ENCODE results near the gene PRKCB.
"Not testable (repeated sequence)": the region's sequence is repeated elsewhere in the genome, so short reads cannot be mapped to it uniquely, and the experiment has no call there.

PRKCB gene

GRCh38 chr16:24198807-24199533 lies 363.2 kb downstream of the PRKCB start:
- no peak for DNase-seq

DNA sequence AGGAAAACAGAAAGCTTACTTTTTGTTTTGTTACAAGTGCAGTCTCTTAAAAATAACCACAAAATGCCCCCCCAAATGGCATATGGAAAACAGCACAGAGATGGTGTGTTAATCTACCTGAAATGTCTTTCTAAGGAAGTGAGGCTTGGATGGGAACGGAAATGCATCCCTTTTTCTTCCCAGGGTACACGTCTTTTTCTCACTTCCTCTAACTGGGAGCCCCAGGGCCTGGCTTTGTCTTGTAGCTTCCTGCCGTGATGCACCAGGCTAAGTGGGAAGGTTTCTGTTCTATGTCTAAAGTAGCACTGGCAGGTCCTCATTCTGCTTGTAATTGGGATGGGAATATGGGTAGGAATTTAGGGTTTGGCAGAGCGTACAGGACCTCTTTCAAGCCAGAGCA lies 367.9 kb downstream of the PRKCB start:
- no peak for DNase-seq

DNA sequence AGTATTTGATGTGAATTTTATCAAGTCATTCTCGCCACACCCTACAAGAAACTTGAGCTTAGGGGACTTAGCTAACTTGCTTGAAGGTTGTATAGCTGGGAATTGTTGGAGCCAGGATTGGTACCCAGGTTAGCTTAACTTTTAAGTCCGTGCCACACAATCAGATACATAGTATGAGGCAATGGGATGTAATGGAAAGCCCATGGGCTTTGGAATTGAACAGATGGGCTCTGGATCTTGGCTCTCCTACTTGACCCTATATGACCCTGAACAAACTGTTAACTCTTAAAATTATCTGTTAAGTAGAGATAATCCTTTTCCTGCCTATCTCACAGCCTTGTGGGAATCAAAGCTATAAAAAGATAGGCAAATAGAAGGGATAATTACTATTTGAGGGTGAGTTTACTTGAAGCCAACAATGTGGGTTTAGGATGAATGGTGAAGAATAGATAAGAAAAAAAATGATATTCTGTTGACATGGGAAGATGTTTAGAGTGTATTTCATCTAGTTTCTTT lies 368.4 kb downstream of the PRKCB start:
- no peak for DNase-seq

- DNase-seq, result no peak
Observed at GRCh38 chr16:24206926-24207325, 371.1 kb downstream of the PRKCB start.

GRCh38 chr16:24208710-24209109 lies 372.9 kb downstream of the PRKCB start:
- DNase-seq, result peak; percentile 39

- DNase-seq, result no peak
Observed at GRCh38 chr16:24214992-24215391, 379.2 kb downstream of the PRKCB start.

DNA sequence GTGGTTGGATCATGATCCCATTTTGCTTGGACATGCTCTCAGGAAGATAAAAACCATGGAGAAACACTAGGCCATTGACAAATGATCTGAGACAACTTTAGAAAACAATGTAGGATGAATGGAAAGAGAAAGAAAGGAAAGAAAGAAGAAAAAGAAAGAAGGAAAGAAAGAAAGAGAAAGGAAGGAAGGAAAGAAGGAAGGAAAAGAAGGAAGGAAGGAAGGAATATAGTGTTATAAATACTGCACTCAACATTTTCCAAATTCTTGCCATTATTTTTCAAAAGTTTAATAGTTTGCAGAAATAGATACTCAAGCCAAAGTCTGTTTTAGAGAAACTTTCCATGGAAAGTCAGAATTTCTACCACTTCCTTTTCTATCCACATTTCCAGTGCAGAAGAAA lies 381.2 kb downstream of the PRKCB start:
- no peak for DNase-seq

DNA sequence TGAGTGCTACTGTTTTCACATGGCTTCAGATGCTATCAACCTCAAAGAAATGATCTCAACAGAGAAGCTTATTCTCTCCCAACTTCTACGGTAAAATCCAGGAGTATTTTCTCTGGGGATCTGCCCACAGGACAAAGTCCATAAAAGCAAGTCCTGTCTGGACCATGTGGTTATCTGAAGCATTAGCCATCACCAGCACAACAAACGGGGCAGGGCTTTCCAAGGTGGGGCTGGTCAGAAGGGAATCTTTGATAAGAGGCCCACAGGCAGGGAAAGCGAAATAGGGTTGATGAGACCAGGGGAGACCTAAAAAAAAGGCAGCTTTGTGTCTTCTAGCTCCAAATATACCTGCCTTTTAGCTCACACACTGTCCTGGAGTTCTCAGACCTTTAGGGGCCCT lies 381.7 kb downstream of the PRKCB start:
- DNase-seq, result no peak

GRCh38 chr16:24218299-24218698 lies 382.5 kb downstream of the PRKCB start:
- no peak for DNase-seq

GRCh38 chr16:24221219-24221618 lies 385.4 kb downstream of the PRKCB start:
- no peak for DNase-seq

GRCh38 chr16:24228514-24228913 lies 392.7 kb downstream of the PRKCB start:
- DNase-seq, result no peak

DNA sequence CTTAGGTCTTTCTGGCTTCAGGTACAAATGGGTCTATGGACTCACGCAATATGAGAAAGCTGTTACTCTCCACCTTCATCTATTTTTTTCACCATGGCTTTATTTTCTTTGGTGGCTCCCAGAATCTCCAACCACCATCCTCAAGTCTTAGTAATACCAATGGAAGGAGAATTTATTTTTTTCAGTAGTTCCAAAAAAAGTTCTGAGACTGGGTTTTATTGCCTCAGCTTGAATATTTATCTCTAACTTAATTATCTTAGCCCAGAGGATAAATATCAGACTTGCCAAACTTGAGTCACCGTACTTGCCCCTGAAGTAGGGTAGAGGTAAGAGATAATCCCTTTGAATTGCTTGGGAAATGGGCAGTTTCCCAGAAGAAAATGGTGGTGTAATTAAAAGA lies 397.2 kb downstream of the PRKCB start:
- no peak for DNase-seq

DNA sequence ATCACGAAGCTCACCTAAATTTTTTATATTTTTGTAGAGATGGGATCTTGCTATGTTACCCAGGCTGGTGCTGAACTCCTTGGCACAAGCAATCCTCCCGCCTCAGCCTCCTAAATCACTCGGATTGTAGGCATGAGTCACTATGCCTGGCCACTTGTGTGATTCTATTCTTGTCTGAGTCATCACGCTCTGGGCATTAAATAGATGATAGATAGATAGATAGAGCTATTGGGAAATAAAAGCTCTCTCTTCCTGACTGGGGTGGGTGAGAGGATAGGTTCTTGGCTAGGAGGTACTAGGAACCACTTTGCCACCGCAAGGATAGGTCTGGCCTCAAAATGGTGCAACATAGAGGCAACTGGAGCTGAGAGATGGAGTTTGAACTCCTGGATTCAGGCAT lies 399.0 kb downstream of the PRKCB start:
- no peak for DNase-seq

DNA sequence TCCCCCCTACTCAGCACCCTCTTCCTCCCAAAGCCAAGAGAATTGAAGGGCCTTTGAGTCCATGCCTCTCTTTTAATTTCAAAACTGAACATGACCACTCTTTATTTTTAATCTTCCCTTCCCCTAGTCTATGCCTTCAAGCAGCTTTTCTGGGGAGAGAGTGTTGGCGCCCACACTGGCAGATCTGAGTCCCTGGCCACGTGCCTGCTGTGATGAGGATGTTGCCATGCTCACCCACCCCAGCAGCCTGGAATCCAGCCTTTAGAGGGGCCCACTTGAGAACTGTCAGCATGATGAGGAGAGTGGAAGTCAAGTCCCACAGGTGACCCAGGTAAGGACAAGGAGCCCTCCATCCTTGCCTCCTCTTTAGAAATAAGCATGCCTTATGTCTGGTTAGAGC lies 400.0 kb downstream of the PRKCB start:
- no peak for DNase-seq

GRCh38 chr16:24238846-24239245 lies 403.1 kb downstream of the PRKCB start:
- DNase-seq, result not testable (repeated sequence)

DNA sequence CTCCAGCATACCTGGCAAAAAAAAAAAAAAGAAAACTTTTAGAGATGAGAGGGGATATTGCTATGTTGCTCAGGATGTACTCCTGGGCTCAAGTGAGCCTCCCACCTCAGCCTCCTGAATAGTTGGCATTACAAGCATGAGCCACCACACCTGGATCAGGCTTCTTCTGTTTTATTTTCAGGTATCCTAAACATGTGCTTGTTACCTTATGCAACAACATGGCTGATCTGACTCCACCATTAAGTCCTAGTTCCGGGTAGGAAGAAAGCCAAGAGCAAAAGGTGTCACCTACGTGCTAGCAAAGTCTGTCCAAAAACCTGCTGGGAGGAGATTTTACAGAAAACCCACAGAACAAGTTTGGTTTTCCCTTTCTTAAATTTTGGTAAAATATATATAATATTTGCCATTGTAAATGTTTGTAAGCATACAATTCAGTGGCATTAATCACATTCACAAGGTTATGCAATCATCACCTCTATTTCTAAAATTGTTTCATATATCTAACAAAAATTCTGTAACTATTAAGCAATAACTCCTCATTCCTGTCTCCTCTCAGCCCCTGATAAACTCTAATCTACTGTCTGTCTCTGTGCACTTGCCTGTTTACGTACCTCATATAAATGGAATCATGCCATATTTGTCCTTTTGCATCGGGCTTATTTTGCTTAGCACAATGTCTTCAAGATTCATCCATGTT lies 411.3 kb downstream of the PRKCB start:
- no peak for DNase-seq

- peak; percentile 10 for DNase-seq
Observed at GRCh38 chr16:24253192-24253591, 417.4 kb downstream of the PRKCB start.

GRCh38 chr16:24255456-24256371 lies 419.9 kb downstream of the PRKCB start, which contains the start of gene CACNG3:
Gene CACNG3 (plus strand): TSS chr16:24256335. CDS start chr16:24256755, 420 bp downstream.
- no peak for DNase-seq

DNA sequence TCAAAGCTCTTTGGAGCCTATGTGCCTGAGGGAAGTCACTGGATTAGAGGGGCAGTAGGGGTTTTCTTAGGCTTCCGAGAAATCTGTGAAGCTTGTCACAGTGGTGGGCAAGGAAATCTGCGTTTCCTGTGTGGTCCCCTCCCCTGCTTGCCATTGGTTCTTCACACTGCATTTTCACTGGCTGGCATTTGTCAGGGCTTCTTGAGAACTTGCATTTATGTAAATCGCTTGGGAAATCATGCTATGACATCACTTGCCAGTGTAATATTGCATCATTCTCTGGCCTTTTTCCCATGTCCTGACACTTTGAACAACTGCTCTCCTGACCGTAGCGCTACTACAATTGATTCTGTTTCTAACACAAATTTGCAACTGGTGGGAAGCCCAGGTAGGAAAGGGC lies 422.2 kb downstream of the PRKCB start:
- no peak for DNase-seq

- no peak for DNase-seq
Observed at GRCh38 chr16:24258791-24259190, 423.0 kb downstream of the PRKCB start.

- DNase-seq, result no peak
Observed at GRCh38 chr16:24262816-24263215, 427.0 kb downstream of the PRKCB start.

Measured in NCI-H187 treated with DMSO at 0.1 percent for 48 hours (cell line).